Caco-2 (cell line): Measurements from ENCODE around the gene TMC2. TPM values are rescaled to one million over a fixed set of nuclear protein-coding genes. Genes with fewer than 3 reads are reported as not detected.

Experiments
- BruUV-seq: library from RNA; stranded (reverse); fragments of 400-500 nt; replicated peaks from 2 replicates; lab custom pipeline; 2021; lab: Mats Ljungman, UMichigan
- CTCF ChIA-PET: fragments of 300-600 bp; sonication (Branson Sonifier 250); formaldehyde crosslinking; loops from one replicate; lab custom pipeline; 2022; ENCODE audit warnings: antibody characterized with exemption; lab: Charles Lee
- POLR2A ChIA-PET: fragments of 300-600 bp; sonication (Branson Sonifier 250); formaldehyde crosslinking; loops from one replicate; lab custom pipeline; 2022; ENCODE audit warnings: antibody characterized with exemption; lab: Charles Lee
- DNase-seq, 2 experiments: peaks; one replicate each; pipeline versions ENCODE4 v3.0.0 to v3.0.0-alpha.2; 2020 to 2022
- H3K27me3 ChIP-seq: replicated peaks from 2 replicates; pipeline ENCODE4 v1.6.0; 2011; ENCODE audit warnings: low read length; ENCODE audit not compliant: control insufficient read depth, insufficient read depth
- H3K36me3 ChIP-seq: 2 replicates; pipeline ENCODE4 v1.5.1; 2011; ENCODE audit warnings: low read length; ENCODE audit not compliant: control insufficient read depth, insufficient read depth
- H3K4me1 ChIP-seq: fragments of 250-450 bp; sonication (Bioruptor Pico); 2 replicates; pipeline ENCODE4 v1.5.1; 2020; ENCODE audit warnings: mild to moderate bottlenecking
- H3K4me3 ChIP-seq: 2 replicates; pipeline ENCODE4 v1.5.1; 2011; ENCODE audit warnings: low read depth, mild to moderate bottlenecking, control low read depth, low read length
- H3K9me3 ChIP-seq: fragments of 250-450 bp; sonication (Bioruptor Pico); 2 replicates; pipeline ENCODE4 v1.5.1; 2020; ENCODE audit warnings: mild to moderate bottlenecking, moderate library complexity
- H3K27ac Mint-ChIP-seq: one replicate; pipeline ENCODE4 v1.8.0; 2022; ENCODE audit warnings: mixed read lengths; ENCODE audit not compliant: unreplicated experiment
- H3K27me3 Mint-ChIP-seq: one replicate; pipeline ENCODE4 v1.8.0; 2022; ENCODE audit warnings: mixed read lengths; ENCODE audit not compliant: insufficient read depth, unreplicated experiment
- H3K36me3 Mint-ChIP-seq: one replicate; pipeline ENCODE4 v1.8.0; 2022; ENCODE audit warnings: mild to moderate bottlenecking, mixed read lengths; ENCODE audit not compliant: insufficient read depth, unreplicated experiment
- H3K4me1 Mint-ChIP-seq: one replicate; pipeline ENCODE4 v1.8.0; 2022; ENCODE audit warnings: low read depth, mixed read lengths; ENCODE audit not compliant: unreplicated experiment
- H3K4me3 Mint-ChIP-seq: one replicate; pipeline ENCODE4 v1.8.0; 2022; ENCODE audit warnings: mild to moderate bottlenecking, moderate library complexity, mixed read lengths; ENCODE audit not compliant: unreplicated experiment
- H3K9me3 Mint-ChIP-seq: one replicate; pipeline ENCODE4 v1.8.0; 2022; ENCODE audit warnings: mixed read lengths; ENCODE audit not compliant: unreplicated experiment
- intact Hi-C: fragments of 100-400 bp; cut with micrococcal nuclease; formaldehyde crosslinking; loops from one replicate; pipeline ENCODE4 v1.10.0; 2022; ENCODE audit not compliant: unreplicated experiment
- total RNA-seq: library from RNA; stranded (reverse); gene quantifications from 2 replicates; pipeline ENCODE4 v1.2.3, GENCODE V29; 2022
- TF ChIP-seq, protein P1 (sequence below), 2 experiments: fragments of 200-600 bp in 1 of 2; IDR thresholded peaks; 1 replicate in 1 of 2; 2 replicates in 1 of 2; pipeline versions ENCODE4 v1.5.1 to v1.8.0; 2011 to 2022; ENCODE audit warnings: antibody characterized with exemption in 1 of 2, control low read depth in 1 of 2, inconsistent platforms in 1 of 2, low read depth in 1 of 2, low read length in 1 of 2, mild to moderate bottlenecking in 1 of 2, moderate library complexity in 1 of 2; ENCODE audit not compliant: insufficient read depth in 1 of 2, severe bottlenecking in 1 of 2, unreplicated experiment in 1 of 2

TMC2 gene
- total RNA-seq, 1 experiment from 2014 or later = not detected

DNA sequence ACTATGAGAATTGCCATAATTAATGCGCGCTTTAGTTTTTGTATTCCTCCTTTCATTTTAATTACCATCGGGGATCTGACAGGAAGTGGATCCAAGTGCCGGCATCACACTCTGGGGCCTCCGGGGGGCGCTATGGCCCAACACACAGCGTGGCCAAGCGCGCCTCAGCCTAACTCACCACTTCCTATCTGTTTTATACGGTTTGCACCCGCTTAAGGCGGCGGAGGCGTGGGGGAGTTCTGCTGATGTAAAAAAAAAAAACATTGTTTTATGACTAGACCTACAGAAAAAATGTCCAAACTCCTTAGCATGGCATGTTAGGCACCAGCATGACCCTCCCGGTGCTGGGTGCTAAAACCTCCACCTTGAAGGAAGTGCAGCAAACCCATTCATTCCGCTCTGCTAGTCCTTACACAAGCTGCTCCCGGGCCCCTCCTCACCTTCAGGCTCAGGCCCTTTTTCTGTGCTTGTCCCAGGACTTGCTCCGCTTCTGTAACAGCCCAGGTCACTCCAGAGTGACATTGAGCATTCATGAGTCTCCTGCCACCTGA, 151.7 kb downstream of the TMC2 start:
- TF ChIP-seq, protein P1, sequence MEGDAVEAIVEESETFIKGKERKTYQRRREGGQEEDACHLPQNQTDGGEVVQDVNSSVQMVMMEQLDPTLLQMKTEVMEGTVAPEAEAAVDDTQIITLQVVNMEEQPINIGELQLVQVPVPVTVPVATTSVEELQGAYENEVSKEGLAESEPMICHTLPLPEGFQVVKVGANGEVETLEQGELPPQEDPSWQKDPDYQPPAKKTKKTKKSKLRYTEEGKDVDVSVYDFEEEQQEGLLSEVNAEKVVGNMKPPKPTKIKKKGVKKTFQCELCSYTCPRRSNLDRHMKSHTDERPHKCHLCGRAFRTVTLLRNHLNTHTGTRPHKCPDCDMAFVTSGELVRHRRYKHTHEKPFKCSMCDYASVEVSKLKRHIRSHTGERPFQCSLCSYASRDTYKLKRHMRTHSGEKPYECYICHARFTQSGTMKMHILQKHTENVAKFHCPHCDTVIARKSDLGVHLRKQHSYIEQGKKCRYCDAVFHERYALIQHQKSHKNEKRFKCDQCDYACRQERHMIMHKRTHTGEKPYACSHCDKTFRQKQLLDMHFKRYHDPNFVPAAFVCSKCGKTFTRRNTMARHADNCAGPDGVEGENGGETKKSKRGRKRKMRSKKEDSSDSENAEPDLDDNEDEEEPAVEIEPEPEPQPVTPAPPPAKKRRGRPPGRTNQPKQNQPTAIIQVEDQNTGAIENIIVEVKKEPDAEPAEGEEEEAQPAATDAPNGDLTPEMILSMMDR (IDR thresholded peaks at IDR 0.05; ENCODE audit: insufficient read depth in 1 of 2, low read depth in 1 of 2, low read length in 1 of 2, severe bottlenecking in 1 of 2, unreplicated experiment in 1 of 2) = peak; percentile 34 to 39
- DNase-seq = peak; percentile 33
- ChIA-PET POLR2A (interaction anchor here (0.7 kb wide), 1 partner anchor 218 kb away, joined by 3 read pairs; the partner anchor contains the start of gene SNRPB), CTCF (interaction anchor here (0.7 to 1.6 kb wide), 2 partner anchors 12 to 722 kb away, joined by 3 read pairs; no protein-coding TSS in a partner anchor)
- intact Hi-C loops = no loop called here
- peaks cover 19% of the 10 kb centered on the region for H3K27me3 Mint-ChIP-seq
- peaks cover 5% of the 10 kb centered on the region for H3K36me3 Mint-ChIP-seq
- H3K4me1 Mint-ChIP-seq = peaks cover 12% of the 10 kb centered on the region
- H3K4me3 Mint-ChIP-seq = no peak overlapping the region
- peaks cover 1% of the 10 kb centered on the region for H3K27me3 ChIP-seq
- no peaks in the 10 kb centered on the region for H3K9me3 Mint-ChIP-seq
- peaks cover 6% of the 10 kb centered on the region for H3K4me1 ChIP-seq
- no peak overlapping the region for H3K4me3 ChIP-seq
- H3K27ac Mint-ChIP-seq = no peak overlapping the region
- no TSS peak for BruUV-seq
- H3K9me3 ChIP-seq = no peaks in the 10 kb centered on the region
- H3K36me3 ChIP-seq = no peaks in the 10 kb centered on the region

DNA sequence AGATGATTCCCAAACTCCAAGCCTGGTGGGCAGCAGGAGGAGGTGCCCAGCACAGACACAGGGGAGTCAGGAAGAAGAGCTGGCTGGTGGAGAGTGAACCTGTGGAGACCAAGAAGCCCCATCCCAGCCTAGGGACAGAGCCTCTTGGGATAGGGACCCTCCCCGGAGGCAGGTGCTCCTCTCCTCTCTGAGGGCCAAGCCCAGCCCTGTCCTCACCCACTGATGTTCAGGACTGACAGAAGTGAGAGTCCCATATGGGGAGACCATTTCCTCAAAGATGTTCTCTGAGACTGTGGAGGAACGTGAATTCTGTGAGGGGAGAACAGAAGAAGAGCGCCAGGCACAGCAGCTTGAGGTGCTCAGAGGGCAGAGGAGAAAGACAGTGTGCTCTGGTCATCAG, 153.8 kb downstream of the TMC2 start:
- Mint-ChIP-seq H3K36me3 (peaks cover 5% of the 10 kb centered on the region), H3K4me3 (no peak overlapping the region), H3K9me3 (no peaks in the 10 kb centered on the region), H3K27me3 (peaks cover 15% of the 10 kb centered on the region), H3K27ac (no peak overlapping the region), H3K4me1 (peaks cover 12% of the 10 kb centered on the region)
- no peaks in the 10 kb centered on the region for H3K36me3 ChIP-seq
- H3K9me3 ChIP-seq = no peaks in the 10 kb centered on the region
- intact Hi-C loops = no loop called here
- no peak for DNase-seq
- peaks cover 1% of the 10 kb centered on the region for H3K27me3 ChIP-seq
- ChIA-PET CTCF (no interaction called here), POLR2A (no interaction called here)
- TF ChIP-seq, protein P1 (IDR thresholded peaks at IDR 0.05; ENCODE audit: insufficient read depth in 1 of 2, low read depth in 1 of 2, low read length in 1 of 2, severe bottlenecking in 1 of 2, unreplicated experiment in 1 of 2) = no peak
- peaks cover 6% of the 10 kb centered on the region for H3K4me1 ChIP-seq
- no peak overlapping the region for H3K4me3 ChIP-seq
- no TSS peak for BruUV-seq

DNA sequence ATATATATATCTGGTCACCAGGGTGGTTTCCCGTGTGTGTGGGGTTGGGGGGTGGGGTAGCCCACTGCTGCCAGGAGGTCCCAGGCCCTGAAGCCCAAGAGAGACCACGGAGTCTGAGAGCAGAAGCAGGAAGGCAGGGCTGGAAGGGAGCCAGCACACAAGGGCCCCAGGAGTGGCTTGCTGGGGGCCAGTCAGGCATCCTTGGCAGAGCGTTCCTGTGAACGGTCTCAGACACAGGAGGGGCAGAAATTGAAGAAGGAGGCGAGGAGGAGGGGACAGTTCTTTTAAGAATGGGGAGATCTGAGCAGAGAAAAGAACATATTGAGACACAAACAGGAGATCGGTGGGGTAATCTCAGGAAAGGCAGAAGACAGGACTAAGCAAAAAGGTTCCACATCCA, 154.3 kb downstream of the TMC2 start:
- no peak overlapping the region for H3K27ac Mint-ChIP-seq

More for the DNA sequence above, 154.3 kb downstream of the TMC2 start:
- peaks cover 12% of the 10 kb centered on the region for H3K4me1 Mint-ChIP-seq
- intact Hi-C loops = no loop called here
- no peaks in the 10 kb centered on the region for H3K36me3 ChIP-seq
- no TSS peak for BruUV-seq
- H3K9me3 ChIP-seq = no peaks in the 10 kb centered on the region
- H3K9me3 Mint-ChIP-seq = no peaks in the 10 kb centered on the region
- H3K27me3 Mint-ChIP-seq = peaks cover 15% of the 10 kb centered on the region
- peaks cover 5% of the 10 kb centered on the region for H3K36me3 Mint-ChIP-seq
- no peak for DNase-seq
- CTCF ChIA-PET = no interaction called here
- H3K4me1 ChIP-seq = peaks cover 6% of the 10 kb centered on the region
- H3K4me3 ChIP-seq = no peak overlapping the region
- TF ChIP-seq, protein P1 (IDR thresholded peaks at IDR 0.05; ENCODE audit: insufficient read depth in 1 of 2, low read depth in 1 of 2, low read length in 1 of 2, severe bottlenecking in 1 of 2, unreplicated experiment in 1 of 2) = no peak
- peaks cover 1% of the 10 kb centered on the region for H3K27me3 ChIP-seq
- H3K4me3 Mint-ChIP-seq = peak overlapping the region; percentile 91
- POLR2A ChIA-PET = no interaction called here
